Testis (tissue), 2 donors: ENCODE data around the gene SERGEF.

Experiments used
- CTCF ChIP-seq, 3 experiments: fragments of 450-650 bp in 2 of 3; fragments of 200-600 bp in 1 of 3; sonication (generic) in 1 of 3; IDR thresholded peaks; one replicate each; pipeline ENCODE4 v1.5.1; 2016 to 2019; ENCODE audit warnings: antibody characterized with exemption in 3 of 3, mild to moderate bottlenecking in 2 of 3, moderate library complexity in 1 of 3
- POLR2A ChIP-seq: fragments of 450-650 bp; IDR thresholded peaks from one replicate; pipeline ENCODE4 v1.6.1; 2017; ENCODE audit warnings: antibody characterized with exemption, mild to moderate bottlenecking, moderate library complexity

GRCh38 chr11:17812865-17813187, 200.0 kb downstream of the SERGEF start:
- TF ChIP-seq CTCF (IDR thresholded peaks at IDR 0.05) (no peak), POLR2A (no peak)
